H1 (cell line): ENCODE results near the gene PDGFRA. TPM values are rescaled to one million over a fixed set of nuclear protein-coding genes. Genes with fewer than 3 reads are reported as not detected.

Experiments used
- ASH2L ChIP-seq: fragments of 200-600, 300-600 bp; sonication (generic); IDR thresholded peaks from one replicate; pipeline ENCODE4 v1.7.1; 2017; ENCODE audit warnings: low read length
- BRCA1 ChIP-seq: IDR thresholded peaks from 2 replicates; pipeline ENCODE4 v1.6.1; 2012; ENCODE audit warnings: low read depth, low read length, improper control_type of control experiment
- EGR1 ChIP-seq: IDR thresholded peaks from 2 replicates; pipeline ENCODE4 v1.6.1; 2011; ENCODE audit warnings: low read depth, low read length, borderline replicate concordance
- EZH2 ChIP-seq: fragments of 200-600 bp; sonication (generic); IDR thresholded peaks from 2 replicates; pipeline ENCODE4 v1.7.1; 2012; ENCODE audit warnings: low read depth, mild to moderate bottlenecking, moderate library complexity, low read length, inconsistent platforms; ENCODE audit not compliant: severe bottlenecking
- HDAC2 ChIP-seq, 2 experiments: fragments of 300-600 bp in 1 of 2; sonication (generic) in 1 of 2; IDR thresholded peaks; 2 replicates each; pipeline ENCODE4 v1.6.1; 2011 to 2012; ENCODE audit warnings: low read depth in 2 of 2, low read length in 2 of 2, mild to moderate bottlenecking in 2 of 2, moderate library complexity in 2 of 2, borderline replicate concordance in 1 of 2, inconsistent platforms in 1 of 2
- KDM4A ChIP-seq: IDR thresholded peaks from one replicate; pipeline ENCODE4 v1.7.1; 2012; ENCODE audit warnings: low read depth, mild to moderate bottlenecking, moderate library complexity, low read length, inconsistent platforms; ENCODE audit not compliant: severe bottlenecking
- KDM5A ChIP-seq: fragments of 200-600 bp; IDR thresholded peaks from 2 replicates; pipeline ENCODE4 v1.7.1; 2012; ENCODE audit warnings: mild to moderate bottlenecking, low read length, inconsistent platforms, mixed read lengths
- MAFK ChIP-seq: IDR thresholded peaks from 2 replicates; pipeline ENCODE4 v1.6.1; 2012; ENCODE audit warnings: low read depth, mild to moderate bottlenecking, improper control_type of control experiment, low read length
- POLR2A ChIP-seq, 2 experiments: IDR thresholded peaks; 1 replicate in 1 of 2; 2 replicates in 1 of 2; pipeline ENCODE4 v1.6.1; 2011; ENCODE audit warnings: low read depth in 2 of 2, low read length in 2 of 2, mild to moderate bottlenecking in 2 of 2; ENCODE audit errors: control extremely low read depth in 1 of 2
- RXRA ChIP-seq: IDR thresholded peaks from 2 replicates; pipeline ENCODE4 v1.6.1; 2011; ENCODE audit warnings: low read depth, mild to moderate bottlenecking, low read length, moderate library complexity; ENCODE audit not compliant: insufficient read depth
- SIN3A ChIP-seq, 2 experiments: IDR thresholded peaks in 1 of 2; conservative IDR thresholded peaks in 1 of 2; 2 replicates each; pipeline ENCODE4 v1.6.1; 2011 to 2012; ENCODE audit warnings: low read length in 2 of 2, improper control_type of control experiment in 1 of 2, low read depth in 1 of 2, mild to moderate bottlenecking in 1 of 2
- SIX5 ChIP-seq: IDR thresholded peaks from 2 replicates; pipeline ENCODE4 v1.6.1; 2011; ENCODE audit warnings: mild to moderate bottlenecking, low read depth, low read length
- SP4 ChIP-seq: IDR thresholded peaks from 2 replicates; pipeline ENCODE4 v1.6.1; 2012; ENCODE audit warnings: low read length, inconsistent platforms
- polyA plus RNA-seq, 7 experiments: library from polyadenylated mRNA; depleted of rRNA in 3 of 7; stranded (reverse) in 5 of 7; unstranded in 2 of 7; fragments of >200 nt in 5 of 7; fragments of 200-250 nt in 2 of 7; gene quantifications; 1 replicate in 5 of 7; 2 replicates in 1 of 7; 4 replicates in 1 of 7; pipeline versions ENCODE4 v1.2.1 to v1.2.3, GENCODE V29; 2011 to 2013; ENCODE audit warnings: missing spikeins in 2 of 7, mixed read lengths in 2 of 7
- total RNA-seq: library from RNA; stranded (reverse); fragmentation: NEBNext Ultra II Directional; extraction: Animal tissue kit (Norgen Biotek cat#: 25700); gene quantifications from 2 replicates; pipeline ENCODE4 v1.2.1, GENCODE V29; 2021
- TF ChIP-seq, protein P1 (sequence below): IDR thresholded peaks from 2 replicates; pipeline ENCODE4 v1.6.1; 2012; ENCODE audit warnings: inconsistent platforms

PDGFRA gene
- total and polyA plus RNA-seq, 2 of the 8 experiments (the other 6 are each of a cell fraction or from before 2014, with no cell fraction given): 1.4 to 3.4 TPM

DNA sequence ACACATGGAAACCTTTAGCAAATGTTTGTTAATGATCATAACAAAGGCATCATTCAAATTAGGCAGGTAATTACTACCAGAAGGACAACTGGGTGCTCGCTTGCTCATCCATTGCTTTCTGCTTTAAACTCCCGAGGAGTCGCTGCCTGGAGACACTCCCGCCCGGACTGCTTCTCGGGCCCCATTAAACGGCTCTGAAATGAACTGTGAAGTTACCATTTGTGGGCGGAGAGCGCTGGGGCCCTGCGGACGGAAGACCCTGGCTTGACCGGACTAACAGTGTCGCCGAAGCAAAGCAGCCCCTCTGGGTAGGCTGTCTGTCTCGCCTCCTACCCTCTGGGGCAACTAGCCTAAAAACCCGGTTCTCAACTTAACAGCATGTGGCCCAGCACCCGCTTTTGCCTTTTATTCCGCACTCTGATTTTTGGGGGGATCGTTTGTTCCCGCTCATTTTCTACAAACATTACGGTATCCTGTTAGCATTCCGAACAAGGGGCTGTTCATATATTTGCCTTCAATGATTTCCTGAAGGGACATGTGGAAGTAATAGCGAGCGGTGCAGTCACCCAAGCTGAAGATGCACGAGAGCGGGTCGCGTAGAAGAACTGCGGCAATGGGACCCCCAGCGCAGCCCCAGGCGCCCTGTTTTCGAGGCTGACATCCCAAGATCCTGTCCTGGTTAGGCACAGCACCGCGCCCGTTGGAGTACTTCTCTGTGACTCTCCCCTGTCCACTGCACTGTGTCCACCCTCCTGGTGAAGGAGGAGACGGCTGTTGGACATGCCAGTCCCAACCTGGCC, 1.6 kb upstream of the PDGFRA start (continued):
- TF ChIP-seq RXRA (no peak), MAFK (peak; percentile 83), SP4 (no peak), HDAC2 (IDR thresholded peaks at IDR 0.05; ENCODE audit: borderline replicate concordance in 1 of 2, low read depth in 2 of 2, low read length in 2 of 2) (no peak), EZH2 (no peak), EGR1 (no peak), KDM5A (no peak), SIX5 (no peak), POLR2A (IDR thresholded peaks at IDR 0.05; ENCODE audit: control extremely low read depth in 1 of 2, low read depth in 2 of 2, low read length in 2 of 2) (no peak), BRCA1 (no peak), KDM4A (peak; percentile 63), ASH2L (peak; percentile 46), SIN3A (conservative IDR thresholded peaks at IDR 0.05 in 1 of 2, IDR thresholded peaks at IDR 0.05 in 1 of 2; ENCODE audit: low read depth in 1 of 2, low read length in 2 of 2) (no peak)
- TF ChIP-seq, protein P1, sequence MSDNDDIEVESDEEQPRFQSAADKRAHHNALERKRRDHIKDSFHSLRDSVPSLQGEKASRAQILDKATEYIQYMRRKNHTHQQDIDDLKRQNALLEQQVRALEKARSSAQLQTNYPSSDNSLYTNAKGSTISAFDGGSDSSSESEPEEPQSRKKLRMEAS: 0 out of 2 replicates have a peak, but pooled peaks have one; percentile 10
